Inferior parietal cortex (tissue), 1 donor: Measurements from ENCODE around the gene MRM2.
A peak's percentile ranks its signal among the peaks of the same experiment; 100 is the strongest.

ENCODE experiments used
- DNase-seq: peaks from one replicate; pipeline ENCODE4 v3.0.0-alpha.2; 2016; ENCODE audit errors: extremely low spot score

The MRM2 gene

DNA sequence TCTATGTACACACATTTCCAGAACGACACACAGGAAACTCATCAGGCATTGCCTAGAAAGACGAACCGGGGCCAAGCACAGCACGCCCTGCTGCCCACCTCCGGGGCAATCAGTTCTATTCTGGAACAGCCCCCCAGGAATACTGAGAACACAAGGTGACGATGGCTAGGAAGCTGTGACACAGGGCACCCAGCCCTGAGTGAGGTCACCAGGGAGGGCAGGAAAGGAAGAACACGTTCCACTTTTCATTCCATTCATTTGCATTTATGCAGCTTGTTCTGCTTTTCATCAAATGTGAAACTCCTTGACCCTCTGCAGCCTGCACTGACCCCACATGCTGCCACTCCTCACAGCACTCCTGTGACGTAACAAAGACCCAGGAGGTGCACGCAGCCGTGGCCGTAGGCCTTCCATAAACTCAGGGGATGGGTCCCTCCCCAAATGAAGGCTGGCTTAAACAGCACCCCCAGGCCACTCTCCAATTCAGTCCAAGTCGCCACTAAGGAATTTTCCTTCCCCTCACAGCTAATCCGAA is 38.2 kb downstream of the MRM2 start:
- no peak for DNase-seq

DNA sequence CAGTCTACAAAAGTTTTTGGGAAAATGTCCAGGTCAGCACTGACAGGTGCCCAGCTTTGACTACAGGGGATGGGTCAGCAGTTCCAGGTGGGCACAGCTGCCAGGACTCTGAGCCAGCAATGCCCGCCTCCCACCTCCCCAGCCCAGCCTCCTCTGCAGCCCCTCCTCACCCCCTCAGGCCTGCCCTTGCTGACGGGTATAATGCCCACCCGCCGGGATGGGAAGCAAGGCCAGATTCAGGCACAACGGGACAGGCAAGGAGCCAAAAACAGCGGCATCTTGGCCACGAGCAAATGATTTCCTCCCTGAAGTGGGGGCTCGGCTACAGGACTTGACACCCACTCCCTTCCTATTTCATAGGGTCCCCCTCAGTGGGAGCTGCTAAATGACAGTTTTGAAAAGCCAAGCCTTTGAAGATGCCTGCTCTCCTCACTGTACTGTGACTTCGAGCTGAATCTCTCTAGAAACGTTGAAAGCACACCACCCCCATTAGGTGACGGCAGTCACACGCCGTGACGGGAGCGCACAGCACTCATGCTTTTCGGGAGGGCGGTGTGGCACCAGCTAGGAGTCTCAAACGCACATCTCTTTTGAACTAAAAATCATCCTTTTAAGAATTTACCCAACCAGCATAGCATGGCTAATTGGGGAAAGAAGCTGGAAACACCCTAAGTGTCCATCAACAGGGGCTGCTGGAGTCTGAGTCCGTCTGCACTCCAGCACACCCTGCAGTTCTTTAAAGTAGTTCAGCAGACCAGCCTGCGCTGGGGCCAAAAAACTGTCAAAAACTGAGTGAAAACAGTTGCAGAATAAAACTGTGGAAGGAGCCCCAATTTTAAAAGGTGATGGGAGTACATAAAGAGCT is 38.9 kb downstream of the MRM2 start:
- no peak for DNase-seq

DNA sequence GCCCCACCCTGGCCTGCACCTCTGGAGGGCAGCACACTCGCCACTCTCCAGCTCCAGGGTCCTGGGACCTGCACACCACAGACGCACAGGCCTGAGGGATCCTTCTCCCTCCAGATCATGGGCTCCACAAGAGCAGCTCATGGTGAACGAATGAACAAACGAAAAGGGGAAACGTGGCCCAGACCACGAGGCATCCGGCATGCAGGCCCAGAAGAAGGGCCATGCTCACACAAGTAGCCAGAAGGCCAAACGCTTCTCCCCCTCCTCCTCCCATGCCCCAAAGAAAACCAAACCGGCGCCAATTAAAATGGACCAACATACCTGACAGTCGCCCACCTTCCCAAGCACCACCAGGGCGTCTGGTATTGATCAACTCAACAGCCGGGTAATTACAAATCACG is 39.6 kb downstream of the MRM2 start:
- DNase-seq: no peak

DNA sequence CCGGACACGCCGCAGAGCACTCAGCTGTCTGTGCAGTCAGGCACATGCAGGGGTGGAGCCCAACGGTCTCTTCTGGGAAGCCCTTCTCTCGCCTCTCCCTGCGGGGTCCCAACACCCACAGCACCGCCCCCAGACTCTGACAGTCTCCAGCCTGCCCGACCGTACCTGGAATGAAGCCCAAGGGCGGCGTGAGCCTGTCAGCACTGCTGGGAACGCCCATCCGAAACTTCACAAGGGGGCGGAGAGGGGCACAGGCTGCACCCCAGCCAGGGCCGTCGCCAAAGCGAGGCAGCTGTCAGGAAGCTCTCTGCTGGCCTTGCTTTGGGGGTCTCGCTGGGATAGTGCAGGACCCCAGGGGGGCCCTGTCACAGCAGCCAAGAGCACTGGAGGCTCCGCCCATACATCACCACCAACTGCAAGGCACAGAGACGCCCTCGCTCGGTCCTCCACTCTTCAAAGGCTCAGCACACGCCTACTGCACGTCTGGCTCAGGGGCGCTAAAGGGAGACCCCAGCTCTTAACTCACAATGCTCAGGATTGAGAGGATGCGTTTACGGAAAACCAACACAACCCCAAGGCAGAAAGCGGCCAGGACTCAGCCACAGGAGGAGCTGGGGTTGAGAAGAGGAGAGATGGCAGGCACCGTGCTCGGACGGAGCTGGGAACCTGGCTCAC is 40.2 kb downstream of the MRM2 start:
- no peak for DNase-seq

DNA sequence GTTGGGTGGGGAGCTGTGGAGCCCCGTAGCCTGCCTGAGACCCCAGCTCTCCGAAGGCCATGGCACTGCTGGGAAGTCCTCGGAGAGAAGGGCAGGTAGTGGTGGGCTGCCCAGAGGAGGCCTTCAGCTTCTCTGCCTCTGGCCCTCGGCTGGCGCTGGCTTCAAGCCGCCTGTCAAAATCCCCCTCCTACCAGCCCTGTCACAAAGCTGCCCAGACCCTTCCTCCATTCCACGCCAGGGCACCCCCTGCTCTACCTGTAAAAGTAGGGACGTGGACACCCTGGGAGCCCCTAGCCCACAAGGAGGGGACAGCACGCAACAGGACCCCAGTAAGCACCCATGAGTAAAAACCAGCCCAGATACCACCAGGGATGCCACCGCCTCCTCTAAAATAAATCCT is 40.9 kb downstream of the MRM2 start:
- no peak for DNase-seq

DNA sequence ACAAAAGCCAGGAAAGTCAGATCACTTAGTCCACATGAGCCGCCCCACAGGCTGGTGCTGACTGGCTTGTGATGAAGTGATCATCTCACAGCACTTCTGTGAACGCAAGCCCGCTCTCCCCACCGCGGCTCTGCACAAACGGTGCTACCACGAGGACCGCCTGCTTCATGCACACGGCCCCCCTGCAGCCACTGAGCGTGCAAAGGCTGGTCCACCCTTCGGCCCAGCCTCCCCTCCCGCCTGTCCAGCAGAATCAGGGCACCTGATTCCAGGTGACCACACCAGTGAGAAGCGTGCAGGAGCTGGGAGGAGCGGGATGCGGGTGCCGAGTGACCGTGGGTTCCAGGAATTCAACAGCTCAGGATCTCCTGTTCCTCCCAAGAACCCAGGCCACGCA is 41.4 kb downstream of the MRM2 start:
- DNase-seq: no peak

DNA sequence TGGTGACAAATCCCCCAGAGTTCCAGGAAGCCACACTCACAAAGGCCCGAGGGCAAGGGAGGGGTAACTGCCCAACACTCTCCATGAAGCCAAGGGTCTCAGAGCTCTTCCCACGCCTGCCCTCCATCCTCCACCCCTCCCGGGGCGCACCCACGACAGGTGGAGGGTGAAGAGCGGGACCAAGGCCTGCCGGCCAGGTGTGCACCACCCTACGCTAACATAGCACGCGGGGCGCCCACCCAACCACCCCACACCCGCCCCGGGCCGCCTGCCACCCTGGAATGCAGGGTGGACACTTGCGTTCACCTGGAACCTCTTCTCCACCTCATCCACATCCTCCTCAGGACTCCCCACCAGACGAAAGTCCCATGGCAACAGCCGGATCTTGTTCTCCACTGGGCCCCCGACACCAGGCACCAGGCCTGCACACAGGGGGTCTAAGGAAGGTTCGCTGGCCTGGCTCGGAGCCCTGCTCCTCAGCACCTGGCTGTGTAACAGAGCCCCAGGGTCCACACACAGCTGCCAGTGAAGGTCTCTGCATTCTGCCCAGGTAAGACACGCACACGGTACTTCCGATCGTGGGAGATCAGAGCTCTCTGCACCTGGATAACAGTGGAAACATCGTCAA is 41.9 kb downstream of the MRM2 start:
- no peak for DNase-seq

DNA sequence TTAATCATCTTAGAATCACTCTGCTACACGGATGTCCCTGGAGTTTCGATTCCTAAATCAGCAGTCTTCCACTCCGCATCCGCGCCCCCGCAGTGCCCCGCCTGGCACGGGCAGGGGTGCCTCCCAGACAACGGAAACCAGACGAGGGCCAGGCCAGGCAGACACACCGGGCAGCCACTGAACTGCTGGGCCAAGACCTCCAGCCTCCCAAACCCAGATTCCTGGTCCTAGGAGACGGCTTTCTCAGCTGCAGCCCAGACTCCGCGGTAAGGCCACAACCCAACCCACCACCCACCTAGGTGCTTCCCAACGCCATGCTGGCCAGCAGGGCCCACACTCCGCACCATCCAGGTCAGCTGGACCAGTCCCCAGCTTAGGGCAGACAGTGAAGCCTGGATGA is 42.5 kb downstream of the MRM2 start:
- DNase-seq: no peak

DNA sequence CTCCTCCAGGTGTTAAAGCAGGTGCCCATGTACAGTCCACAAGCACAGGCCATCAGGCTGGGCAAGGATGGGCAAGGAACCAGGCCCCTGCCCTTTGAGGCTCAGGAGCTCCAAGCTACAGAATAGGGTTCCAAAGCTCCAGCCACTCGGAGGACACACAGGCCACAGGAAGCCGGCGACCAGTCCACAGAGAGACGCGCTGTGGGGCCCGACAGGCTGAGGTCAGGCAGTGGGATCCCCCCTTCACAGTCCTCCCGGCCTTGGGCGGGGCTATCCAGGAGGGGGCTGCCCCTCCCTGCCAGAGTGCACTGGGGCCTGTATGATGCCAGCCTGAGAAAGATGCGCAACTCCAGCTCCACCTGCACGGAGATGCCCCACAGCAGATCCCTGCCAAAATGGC is 43.2 kb downstream of the MRM2 start:
- no peak for DNase-seq

DNA sequence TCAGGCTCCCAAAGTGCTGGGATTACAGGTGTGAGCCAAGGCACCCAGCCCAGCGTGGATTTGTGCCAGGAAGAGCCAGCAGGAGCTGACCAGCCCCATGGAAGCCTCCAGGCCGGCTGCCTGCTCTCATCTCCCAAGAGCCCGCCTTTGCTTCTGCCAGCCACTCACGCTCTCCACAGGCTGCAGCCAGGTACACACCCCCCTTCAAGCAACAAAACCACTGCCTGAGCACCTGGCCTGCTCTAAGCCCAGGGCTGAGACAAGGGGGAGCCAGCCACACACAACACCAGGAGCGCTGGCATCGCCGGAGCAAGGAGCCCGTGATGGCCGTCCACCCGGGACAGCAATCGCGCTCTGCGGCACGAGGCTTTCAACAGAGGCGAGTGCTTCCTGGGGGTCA is 43.8 kb downstream of the MRM2 start:
- no peak for DNase-seq

DNA sequence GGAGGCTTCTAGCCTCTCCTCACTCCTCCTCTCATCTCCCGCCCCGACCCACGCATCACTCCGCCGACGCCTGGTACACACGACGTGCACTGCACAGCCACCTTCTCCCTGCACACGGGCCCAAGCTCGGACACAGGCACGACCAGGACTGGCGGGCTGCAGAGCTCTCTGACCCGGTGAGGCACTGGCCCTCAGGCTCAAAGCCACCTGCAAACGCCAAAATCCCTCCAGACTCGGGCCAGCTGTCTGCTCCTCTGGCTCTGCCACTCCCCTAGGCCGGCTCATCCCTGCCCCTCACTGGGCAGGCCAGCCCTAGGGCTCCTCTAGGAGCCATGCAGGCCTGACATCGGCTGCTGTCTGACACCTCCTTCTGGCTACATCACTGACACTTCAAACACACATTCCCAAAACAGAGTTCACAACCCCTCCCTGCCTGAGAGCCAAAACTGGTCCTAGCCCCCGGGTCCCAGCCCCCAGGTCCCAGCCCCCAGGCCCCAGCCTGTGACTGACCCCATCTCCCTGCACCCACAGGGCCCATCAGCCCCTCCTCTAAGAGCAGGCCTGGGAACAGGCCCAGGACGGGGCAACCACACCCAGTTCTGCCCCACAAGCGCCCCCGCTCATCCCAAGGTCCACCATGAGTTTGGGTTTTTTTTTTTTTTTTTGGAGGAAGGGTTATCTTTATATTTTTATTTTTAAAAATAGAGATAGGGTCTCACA is 44.4 kb downstream of the MRM2 start:
- DNase-seq: no peak

DNA sequence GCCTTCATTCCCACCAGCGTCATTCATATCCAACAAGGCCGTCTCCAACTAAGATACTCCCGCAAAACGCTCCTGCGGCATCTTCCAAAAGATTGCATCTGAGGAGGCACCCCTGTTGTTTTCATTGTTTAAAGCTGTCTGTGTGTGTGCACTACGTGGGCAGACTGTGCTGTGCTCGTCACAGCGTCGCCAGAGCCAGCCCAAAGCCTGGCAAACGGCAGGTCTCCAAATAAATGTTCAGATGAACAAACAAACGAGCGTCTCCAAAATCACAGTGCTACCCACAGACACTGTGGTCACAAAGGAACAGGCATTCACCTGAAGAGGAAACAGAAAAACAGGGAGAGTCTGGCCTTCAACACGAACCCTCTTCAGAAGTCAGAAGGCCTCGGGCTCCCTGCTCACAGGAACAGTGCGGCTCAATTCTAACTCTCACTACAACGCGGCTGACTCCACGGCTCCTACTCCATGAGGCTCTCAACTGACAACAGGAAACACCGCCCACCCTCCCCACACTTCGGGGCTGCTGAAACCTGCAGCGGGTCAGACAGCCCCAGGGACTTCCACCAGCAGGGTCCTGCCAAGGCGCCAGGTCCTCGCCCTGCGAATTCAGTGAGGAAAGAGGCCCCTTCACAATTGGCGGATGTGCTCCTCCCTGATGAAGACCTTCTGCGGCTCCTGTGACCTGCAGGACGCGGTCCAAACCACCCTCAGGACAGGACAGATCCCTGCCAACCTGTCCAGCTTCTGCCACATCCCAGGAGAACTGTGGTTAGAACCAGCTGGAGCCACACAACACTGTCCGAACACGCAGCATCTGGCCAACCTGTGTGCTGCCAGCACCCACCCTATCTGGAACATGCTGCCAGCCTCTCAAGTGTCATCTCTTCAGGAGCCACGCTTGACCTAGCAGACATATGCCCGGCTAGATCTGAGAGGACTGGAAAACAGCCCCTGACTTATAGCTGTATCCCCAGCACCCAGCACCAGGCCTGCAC is 45.3 kb downstream of the MRM2 start:
- DNase-seq: no peak

DNA sequence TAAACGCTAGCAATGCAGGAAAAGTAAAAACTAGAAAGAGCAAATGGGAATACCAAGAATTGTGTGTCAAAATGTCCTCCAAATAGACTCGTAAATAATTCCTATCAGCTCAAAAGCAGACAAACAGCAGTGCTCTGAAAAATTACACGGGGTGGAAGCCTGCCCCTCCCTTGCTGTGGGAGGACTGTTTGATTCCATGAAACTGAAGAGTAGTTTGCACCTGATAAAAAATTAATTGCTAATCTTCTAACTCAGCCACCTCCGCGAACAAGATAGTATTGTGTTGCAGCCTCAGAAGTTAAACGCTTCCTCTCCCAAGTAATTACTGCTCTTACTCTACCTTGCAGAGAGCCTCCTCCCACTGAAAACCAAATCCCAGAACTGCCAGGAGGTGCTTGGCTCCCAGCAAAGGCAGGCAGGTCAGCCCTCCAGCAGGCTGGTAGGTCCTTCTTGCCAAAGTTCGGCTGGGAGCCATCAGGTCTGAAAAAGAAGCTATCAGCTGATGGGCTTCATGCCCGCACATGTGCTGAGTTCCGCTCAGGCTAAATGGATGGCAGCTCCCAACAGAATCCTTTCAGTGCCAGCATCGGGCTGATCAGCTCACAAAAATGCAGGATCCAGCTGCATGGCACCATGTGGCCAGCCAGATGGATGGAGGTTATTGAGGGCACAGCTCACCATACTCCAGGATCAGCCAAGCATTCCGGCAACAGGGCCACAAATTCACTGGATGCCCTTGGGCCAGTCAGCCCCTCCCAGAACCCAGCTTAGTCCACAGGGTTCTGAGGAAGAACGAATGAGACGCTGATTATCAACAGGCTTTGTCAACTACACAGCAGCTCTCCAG is 46.4 kb downstream of the MRM2 start:
- peak; percentile 28 for DNase-seq

DNA sequence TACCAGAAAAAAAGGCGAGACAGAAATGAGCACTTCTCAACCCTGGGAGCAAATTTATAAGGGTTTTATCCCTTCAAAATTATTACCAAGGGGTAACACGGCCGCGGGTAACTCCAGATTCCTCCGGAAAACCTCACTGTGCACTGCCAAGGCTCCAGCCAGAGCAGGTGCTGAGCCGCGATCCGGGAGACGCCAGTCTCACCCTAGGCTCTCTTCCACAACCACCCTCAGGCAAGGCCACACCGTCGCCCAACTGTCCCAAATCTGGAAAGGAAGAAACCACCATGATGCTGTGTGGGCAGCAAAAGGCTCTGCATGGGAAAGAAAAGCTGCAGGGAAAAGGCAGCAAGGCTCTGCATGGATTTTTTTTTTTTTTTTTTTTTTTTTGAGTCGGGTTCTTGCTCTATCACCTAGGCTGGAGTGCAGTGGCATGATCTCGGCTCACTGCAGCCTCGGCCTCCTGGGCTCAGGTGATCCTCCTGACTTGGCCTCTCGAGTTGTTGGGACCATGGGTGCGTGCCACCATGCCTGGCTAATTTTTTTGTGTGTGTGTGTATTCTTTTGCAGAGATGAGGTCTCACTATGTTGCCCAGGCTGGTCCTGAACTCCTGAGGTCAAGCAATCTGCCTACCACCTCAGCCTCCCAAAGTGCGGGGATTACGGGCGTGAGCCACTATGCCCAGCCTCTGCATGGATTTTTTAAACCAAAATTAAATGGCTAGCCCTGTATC is 48.3 kb downstream of the MRM2 start:
- DNase-seq: no peak

DNA sequence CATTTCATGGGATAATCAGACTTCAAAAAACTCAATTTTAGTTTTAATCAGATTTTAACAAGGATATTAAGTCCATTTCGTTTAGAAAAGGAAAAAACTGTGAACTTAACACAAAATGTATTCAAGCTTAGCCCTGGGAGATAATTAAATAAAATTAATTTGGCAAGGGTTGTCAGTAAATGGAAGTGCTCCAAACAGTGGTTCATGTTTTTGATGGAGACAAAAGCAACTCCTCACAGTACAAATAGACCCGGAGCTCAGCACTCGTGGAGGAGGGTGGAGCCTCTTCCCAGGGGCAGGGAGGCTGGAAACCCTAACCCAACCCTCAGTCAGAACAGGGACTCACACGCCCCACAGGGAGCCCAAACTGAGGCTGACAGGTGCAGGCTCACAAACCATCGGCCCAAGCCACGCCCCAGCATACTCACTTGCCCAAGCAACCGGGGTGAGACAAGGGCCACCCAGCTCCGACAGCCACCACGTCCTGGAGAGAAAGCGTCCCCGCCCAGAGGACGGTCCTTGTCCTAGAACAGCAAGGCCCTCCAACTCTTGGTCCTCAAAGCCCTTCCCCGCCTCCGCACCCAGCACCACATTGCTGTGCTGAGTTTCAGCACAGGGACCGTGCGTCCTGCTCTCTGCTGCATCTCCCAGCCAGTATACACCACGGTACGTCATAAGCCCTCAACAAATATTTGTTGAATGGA is 49.0 kb downstream of the MRM2 start:
- no peak for DNase-seq

DNA sequence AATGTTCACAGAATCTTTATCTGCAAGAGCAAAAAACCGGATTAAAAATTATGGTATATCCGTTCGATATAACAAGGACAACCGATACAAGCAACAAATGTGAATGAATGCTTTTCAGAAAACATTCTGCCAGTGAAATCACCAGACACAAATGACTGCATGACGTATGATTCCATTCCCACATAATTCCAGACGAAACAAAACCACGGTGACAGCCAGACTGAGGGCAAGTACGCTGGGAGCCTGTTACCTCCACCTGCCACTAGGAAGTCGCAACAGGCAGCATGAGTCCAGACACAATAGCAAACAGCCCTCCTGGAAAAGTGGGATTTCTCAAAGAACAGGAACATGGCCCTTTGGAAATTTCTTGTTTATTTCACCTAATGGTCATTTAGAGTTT is 51.0 kb downstream of the MRM2 start:
- no peak for DNase-seq

DNA sequence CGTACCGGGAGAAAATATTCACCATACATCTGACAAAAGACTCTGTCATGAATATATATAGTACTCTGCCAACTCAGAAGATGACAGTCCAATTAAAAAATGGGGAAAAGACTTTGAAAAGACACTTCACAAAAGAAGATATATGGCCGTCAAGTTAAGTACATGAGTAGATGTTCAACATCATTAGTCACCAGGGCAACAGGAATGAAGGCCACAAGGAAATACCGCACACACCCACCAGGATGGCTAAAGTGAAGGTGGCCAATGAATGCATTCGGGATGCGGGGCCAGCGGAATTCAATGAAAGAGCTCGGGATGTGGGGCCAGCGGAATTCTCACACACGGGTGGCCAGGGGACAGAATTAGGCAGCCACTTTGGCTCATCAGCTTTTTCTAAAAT is 51.5 kb downstream of the MRM2 start:
- DNase-seq: no peak

DNA sequence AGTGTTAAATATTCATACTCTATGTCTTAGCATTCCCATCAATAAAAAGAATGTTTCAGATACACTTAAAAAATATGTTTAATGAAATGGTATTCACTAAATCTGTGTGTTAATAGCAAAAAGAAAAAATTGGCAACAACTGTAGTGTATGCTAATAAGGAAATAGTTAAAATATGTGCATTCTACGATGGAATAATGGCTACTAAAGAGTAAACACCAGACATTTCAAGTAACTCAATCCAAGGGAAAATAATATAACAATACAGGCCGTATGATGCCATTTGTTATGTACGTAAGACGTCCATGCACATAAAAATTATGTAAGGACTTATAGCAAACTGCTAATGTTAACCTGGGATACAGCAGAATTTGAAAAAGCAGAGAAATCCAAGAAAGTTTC is 55.8 kb downstream of the MRM2 start:
- DNase-seq: no peak

DNA sequence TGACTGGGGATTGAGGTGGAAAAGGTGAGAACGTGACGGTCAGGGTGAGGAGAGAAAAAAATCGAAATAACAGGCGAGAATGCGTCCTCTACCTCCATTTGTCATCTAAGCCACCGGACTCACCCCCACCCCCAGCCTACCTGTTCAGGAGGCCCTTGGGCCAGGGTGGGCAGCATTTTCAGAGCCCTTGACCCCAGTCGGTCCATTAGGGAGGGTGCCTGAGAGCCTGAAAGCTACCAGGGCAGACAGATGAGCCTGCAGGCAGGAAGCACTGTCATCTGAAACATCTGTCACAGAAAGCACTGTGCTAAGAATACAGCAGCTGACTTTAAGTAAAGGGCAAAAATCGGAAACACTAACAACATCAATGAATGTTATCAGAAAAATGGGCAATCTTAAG is 56.3 kb downstream of the MRM2 start:
- DNase-seq: no peak
